ENCODE measurements around the gene CEACAM6. TPM values are rescaled to one million over a fixed set of nuclear protein-coding genes. Genes with fewer than 3 reads are reported as not detected.
A peak's percentile ranks its signal among the peaks of the same experiment; 100 is the strongest.
"Not testable (repeated sequence)": the region's sequence is repeated elsewhere in the genome, so short reads cannot be mapped to it uniquely, and the experiment has no call there.

Gene CEACAM6
- total and polyA plus RNA-seq, 10 donors, result 0.27 to 14.8 (median 1.0) TPM

DNA sequence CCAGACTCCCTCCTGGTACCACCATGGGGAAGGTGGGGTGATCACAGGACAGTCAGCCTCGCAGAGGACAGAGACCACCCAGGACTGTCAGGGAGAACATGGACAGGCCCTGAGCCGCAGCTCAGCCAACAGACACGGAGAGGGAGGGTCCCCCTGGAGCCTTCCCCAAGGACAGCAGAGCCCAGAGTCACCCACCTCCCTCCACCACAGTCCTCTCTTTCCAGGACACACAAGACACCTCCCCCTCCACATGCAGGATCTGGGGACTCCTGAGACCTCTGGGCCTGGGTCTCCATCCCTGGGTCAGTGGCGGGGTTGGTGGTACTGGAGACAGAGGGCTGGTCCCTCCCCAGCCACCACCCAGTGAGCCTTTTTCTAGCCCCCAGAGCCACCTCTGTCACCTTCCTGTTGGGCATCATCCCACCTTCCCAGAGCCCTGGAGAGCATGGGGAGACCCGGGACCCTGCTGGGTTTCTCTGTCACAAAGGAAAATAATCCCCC lies 47.4 kb upstream of the CEACAM6 start:
- no peaks in the 10 kb centered on the region for H3K9me3 ChIP-seq
- TF ChIP-seq POLR2AphosphoS5 (IDR thresholded peaks at IDR 0.05) (no peak), POLR2A (IDR thresholded peaks at IDR 0.05) (no peak)
- TF ChIP-seq, protein P1, sequence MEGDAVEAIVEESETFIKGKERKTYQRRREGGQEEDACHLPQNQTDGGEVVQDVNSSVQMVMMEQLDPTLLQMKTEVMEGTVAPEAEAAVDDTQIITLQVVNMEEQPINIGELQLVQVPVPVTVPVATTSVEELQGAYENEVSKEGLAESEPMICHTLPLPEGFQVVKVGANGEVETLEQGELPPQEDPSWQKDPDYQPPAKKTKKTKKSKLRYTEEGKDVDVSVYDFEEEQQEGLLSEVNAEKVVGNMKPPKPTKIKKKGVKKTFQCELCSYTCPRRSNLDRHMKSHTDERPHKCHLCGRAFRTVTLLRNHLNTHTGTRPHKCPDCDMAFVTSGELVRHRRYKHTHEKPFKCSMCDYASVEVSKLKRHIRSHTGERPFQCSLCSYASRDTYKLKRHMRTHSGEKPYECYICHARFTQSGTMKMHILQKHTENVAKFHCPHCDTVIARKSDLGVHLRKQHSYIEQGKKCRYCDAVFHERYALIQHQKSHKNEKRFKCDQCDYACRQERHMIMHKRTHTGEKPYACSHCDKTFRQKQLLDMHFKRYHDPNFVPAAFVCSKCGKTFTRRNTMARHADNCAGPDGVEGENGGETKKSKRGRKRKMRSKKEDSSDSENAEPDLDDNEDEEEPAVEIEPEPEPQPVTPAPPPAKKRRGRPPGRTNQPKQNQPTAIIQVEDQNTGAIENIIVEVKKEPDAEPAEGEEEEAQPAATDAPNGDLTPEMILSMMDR (IDR thresholded peaks at IDR 0.05 in 8 of 11, conservative IDR thresholded peaks at IDR 0.05 in 3 of 11), result no peak
- peaks cover 0 to 76% (median 7%) of the 10 kb centered on the region in 7 donors for H3K27me3 ChIP-seq (replicated peaks in 1 of 7)
- H3K36me3 ChIP-seq, result no peaks in the 10 kb centered on the region
- intact Hi-C loops (cut with DNase I; ENCODE audit: low total_unique reads), result no loop called here
- H3K4me3 ChIP-seq, result no peak overlapping the region
- H3K4me1 ChIP-seq, result peaks cover 0 to 10% (median 4%) of the 10 kb centered on the region in 6 donors
- no peak overlapping the region for H3K27ac ChIP-seq
- DNase-seq, result no peak
- 73 to 88% (median 82%) methylated on average over 4 to 5 of the region's 5 CpGs for WGBS, 5 donors

DNA sequence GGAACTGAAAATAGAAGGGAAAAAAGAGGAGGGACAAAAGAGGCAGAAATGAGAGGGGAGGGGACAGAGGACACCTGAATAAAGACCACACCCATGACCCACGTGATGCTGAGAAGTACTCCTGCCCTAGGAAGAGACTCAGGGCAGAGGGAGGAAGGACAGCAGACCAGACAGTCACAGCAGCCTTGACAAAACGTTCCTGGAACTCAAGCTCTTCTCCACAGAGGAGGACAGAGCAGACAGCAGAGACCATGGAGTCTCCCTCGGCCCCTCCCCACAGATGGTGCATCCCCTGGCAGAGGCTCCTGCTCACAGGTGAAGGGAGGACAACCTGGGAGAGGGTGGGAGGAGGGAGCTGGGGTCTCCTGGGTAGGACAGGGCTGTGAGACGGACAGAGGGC lies 46.8 kb upstream of the CEACAM6 start, which contains the start of gene CEACAM5:
Gene CEACAM5, plus strand, starts transcription at position 146 of the 400 bp plus-strand sequence. Its CDS starts 106 bp downstream, at position 252.
- H3K27me3 ChIP-seq (replicated peaks in 1 of 7), result peaks cover 0 to 74% (median 7%) of the 10 kb centered on the region in 7 donors
- no peak within 1 kb of the TSS for H3K4me3 ChIP-seq
- intact Hi-C loops (cut with DNase I; ENCODE audit: low total_unique reads), result no loop called here
- TF ChIP-seq POLR2AphosphoS5 (IDR thresholded peaks at IDR 0.05) (no peak), POLR2A (IDR thresholded peaks at IDR 0.05) (no peak)
- TF ChIP-seq, protein P1 (IDR thresholded peaks at IDR 0.05 in 8 of 11, conservative IDR thresholded peaks at IDR 0.05 in 3 of 11), result no peak
- WGBS, 5 donors, result 30 to 50% (median 41%) methylated on average over 4 of the region's 4 CpGs
- peaks cover 0 to 10% (median 4%) of the 10 kb centered on the region in 6 donors for H3K4me1 ChIP-seq
- no peaks in the 10 kb centered on the region for H3K9me3 ChIP-seq
- peak; percentile 51 for DNase-seq
- H3K36me3 ChIP-seq, result no peaks in the 10 kb centered on the region
- no peak within 1 kb of the TSS for H3K27ac ChIP-seq

DNA sequence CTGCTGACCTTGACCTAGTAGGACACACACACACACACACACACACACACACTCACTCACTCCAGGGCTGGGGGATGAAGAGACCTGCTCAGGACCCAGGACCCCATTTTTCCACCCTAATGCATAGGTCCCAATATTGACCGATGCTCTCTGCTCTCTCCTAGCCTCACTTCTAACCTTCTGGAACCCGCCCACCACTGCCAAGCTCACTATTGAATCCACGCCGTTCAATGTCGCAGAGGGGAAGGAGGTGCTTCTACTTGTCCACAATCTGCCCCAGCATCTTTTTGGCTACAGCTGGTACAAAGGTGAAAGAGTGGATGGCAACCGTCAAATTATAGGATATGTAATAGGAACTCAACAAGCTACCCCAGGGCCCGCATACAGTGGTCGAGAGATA lies 45.8 kb upstream of the CEACAM6 start:
- peaks cover 0 to 71% (median 2%) of the 10 kb centered on the region in 7 donors for H3K27me3 ChIP-seq (replicated peaks in 1 of 7)
- H3K4me1 ChIP-seq; H3K4me3 ChIP-seq; H3K36me3 ChIP-seq; intact Hi-C loops (cut with DNase I; ENCODE audit: low total_unique reads); DNase-seq; H3K27ac ChIP-seq; H3K9me3 ChIP-seq: not testable (repeated sequence)
- WGBS, 5 donors, result 80 to 93% (median 87%) methylated on average over 8 of the region's 8 CpGs

DNA sequence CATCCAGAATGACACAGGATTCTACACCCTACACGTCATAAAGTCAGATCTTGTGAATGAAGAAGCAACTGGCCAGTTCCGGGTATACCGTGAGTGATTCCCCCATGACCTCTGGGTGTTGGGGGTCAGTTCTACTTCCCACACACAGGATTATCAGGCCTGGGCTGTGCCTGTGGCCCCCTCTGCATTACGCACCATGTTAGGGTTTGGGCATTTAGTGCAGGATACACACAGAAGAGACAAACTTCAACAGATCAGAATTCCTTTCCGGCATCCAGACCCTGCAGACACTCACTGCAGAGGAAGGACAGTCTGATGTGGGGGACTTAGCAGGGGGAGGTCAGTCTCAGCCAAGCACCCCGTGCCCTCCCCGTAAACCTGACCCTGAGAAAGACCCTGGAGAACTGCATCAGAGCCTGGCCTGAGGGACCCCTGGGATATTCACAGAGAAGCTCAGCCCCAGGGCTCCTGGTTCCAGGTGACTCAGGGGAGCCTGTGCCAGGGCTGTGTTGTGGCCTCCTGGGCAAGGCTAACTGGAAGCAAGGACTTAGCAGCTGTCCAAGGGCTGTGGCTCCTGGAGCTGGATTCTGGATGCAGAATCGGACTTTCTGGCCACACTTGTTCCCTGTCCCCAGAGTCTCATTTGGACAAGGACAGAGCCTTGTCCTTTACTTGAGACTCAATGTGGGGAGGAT lies 45.2 kb upstream of the CEACAM6 start:
- H3K4me1 ChIP-seq, result peaks cover 0 to 10% (median 4%) of the 10 kb centered on the region in 6 donors
- H3K4me3 ChIP-seq, result no peak overlapping the region
- no peak for TF ChIP-seq POLR2AphosphoS5 (IDR thresholded peaks at IDR 0.05)
- TF ChIP-seq POLR2A (IDR thresholded peaks at IDR 0.05), result no peak
- TF ChIP-seq, protein P1 (IDR thresholded peaks at IDR 0.05 in 8 of 11, conservative IDR thresholded peaks at IDR 0.05 in 3 of 11), result no peak
- DNase-seq, result no peak
- H3K27me3 ChIP-seq (replicated peaks in 1 of 7), result peaks cover 0 to 71% (median 0%) of the 10 kb centered on the region in 7 donors
- intact Hi-C loops (cut with DNase I; ENCODE audit: low total_unique reads), result no loop called here
- 78 to 90% (median 81%) methylated on average over 7 to 8 of the region's 8 CpGs for WGBS, 5 donors
- H3K36me3 ChIP-seq, result no peaks in the 10 kb centered on the region
- no peaks in the 10 kb centered on the region for H3K9me3 ChIP-seq
- H3K27ac ChIP-seq, result no peak overlapping the region

All from spleen (tissue), 11 donors.